ENCODE data around the gene IRF2BP2.

The IRF2BP2 gene

GRCh38 chr1:234632225-234632624 is 22.2 kb upstream of the IRF2BP2 start:
- FAIRE-seq = no peak
- DNase-seq (ENCODE audit: insufficient read length) = no peak
- no peak for TF ChIP-seq POLR2A (IDR thresholded peaks at IDR 0.05; ENCODE audit: low read depth, low read length)
- no peak for TF ChIP-seq TAF1 (IDR thresholded peaks at IDR 0.05; ENCODE audit: borderline replicate concordance, low read depth, low read length)
- TF ChIP-seq POLR2AphosphoS5 (IDR thresholded peaks at IDR 0.05; ENCODE audit: low read depth, low read length) = no peak

- no peak for TF ChIP-seq TAF1 (IDR thresholded peaks at IDR 0.05; ENCODE audit: borderline replicate concordance, low read depth, low read length)
- no peak for TF ChIP-seq POLR2AphosphoS5 (IDR thresholded peaks at IDR 0.05; ENCODE audit: low read depth, low read length)
- no peak for TF ChIP-seq POLR2A (IDR thresholded peaks at IDR 0.05; ENCODE audit: low read depth, low read length)
- DNase-seq (ENCODE audit: insufficient read length) (no peak), FAIRE-seq (no peak)
Measured at GRCh38 chr1:234631721-234632125, 21.7 kb upstream of the IRF2BP2 start.

GRCh38 chr1:234629026-234629425 is 19.0 kb upstream of the IRF2BP2 start:
- DNase-seq (ENCODE audit: insufficient read length) = no peak

GRCh38 chr1:234628089-234628488 is 18.1 kb upstream of the IRF2BP2 start:
- DNase-seq (ENCODE audit: insufficient read length) = no peak
- no peak for TF ChIP-seq TAF1 (IDR thresholded peaks at IDR 0.05; ENCODE audit: borderline replicate concordance, low read depth, low read length)
- no peak for TF ChIP-seq POLR2AphosphoS5 (IDR thresholded peaks at IDR 0.05; ENCODE audit: low read depth, low read length)
- TF ChIP-seq POLR2A (IDR thresholded peaks at IDR 0.05; ENCODE audit: low read depth, low read length) = no peak
- no peak for FAIRE-seq

More at GRCh38 chr1:234629026-234629425, 19.0 kb upstream of the IRF2BP2 start:
- TF ChIP-seq POLR2AphosphoS5 (IDR thresholded peaks at IDR 0.05; ENCODE audit: low read depth, low read length) = no peak
- no peak for TF ChIP-seq TAF1 (IDR thresholded peaks at IDR 0.05; ENCODE audit: borderline replicate concordance, low read depth, low read length)
- TF ChIP-seq POLR2A (IDR thresholded peaks at IDR 0.05; ENCODE audit: low read depth, low read length) = no peak
- no peak for FAIRE-seq

GRCh38 chr1:234627009-234627950 is 17.3 kb upstream of the IRF2BP2 start:
- DNase-seq (ENCODE audit: insufficient read length) (no peak), FAIRE-seq (no peak)
- TF ChIP-seq POLR2A (IDR thresholded peaks at IDR 0.05; ENCODE audit: low read depth, low read length) (no peak), POLR2AphosphoS5 (IDR thresholded peaks at IDR 0.05; ENCODE audit: low read depth, low read length) (no peak), TAF1 (IDR thresholded peaks at IDR 0.05; ENCODE audit: borderline replicate concordance, low read depth, low read length) (no peak)

GRCh38 chr1:234626391-234626790 is 16.4 kb upstream of the IRF2BP2 start:
- no peak for TF ChIP-seq TAF1 (IDR thresholded peaks at IDR 0.05; ENCODE audit: borderline replicate concordance, low read depth, low read length)
- no peak for TF ChIP-seq POLR2AphosphoS5 (IDR thresholded peaks at IDR 0.05; ENCODE audit: low read depth, low read length)
- no peak for TF ChIP-seq POLR2A (IDR thresholded peaks at IDR 0.05; ENCODE audit: low read depth, low read length)
- DNase-seq (ENCODE audit: insufficient read length) (no peak), FAIRE-seq (no peak)

GRCh38 chr1:234624724-234625117 is 14.7 kb upstream of the IRF2BP2 start:
- no peak for DNase-seq (ENCODE audit: insufficient read length)
- FAIRE-seq = no peak
- TF ChIP-seq POLR2A (IDR thresholded peaks at IDR 0.05; ENCODE audit: low read depth, low read length) = no peak
- TF ChIP-seq POLR2AphosphoS5 (IDR thresholded peaks at IDR 0.05; ENCODE audit: low read depth, low read length) = no peak
- TF ChIP-seq TAF1 (IDR thresholded peaks at IDR 0.05; ENCODE audit: borderline replicate concordance, low read depth, low read length) = no peak

GRCh38 chr1:234621657-234622335 is 11.8 kb upstream of the IRF2BP2 start:
- no peak for TF ChIP-seq TAF1 (IDR thresholded peaks at IDR 0.05; ENCODE audit: borderline replicate concordance, low read depth, low read length)
- TF ChIP-seq POLR2A (IDR thresholded peaks at IDR 0.05; ENCODE audit: low read depth, low read length) = no peak
- TF ChIP-seq POLR2AphosphoS5 (IDR thresholded peaks at IDR 0.05; ENCODE audit: low read depth, low read length) = no peak
- DNase-seq (ENCODE audit: insufficient read length) (no peak), FAIRE-seq (no peak)

- DNase-seq (ENCODE audit: insufficient read length) (no peak), FAIRE-seq (no peak)
- TF ChIP-seq POLR2AphosphoS5 (IDR thresholded peaks at IDR 0.05; ENCODE audit: low read depth, low read length) (no peak), POLR2A (IDR thresholded peaks at IDR 0.05; ENCODE audit: low read depth, low read length) (no peak), TAF1 (IDR thresholded peaks at IDR 0.05; ENCODE audit: borderline replicate concordance, low read depth, low read length) (no peak)
Measured at GRCh38 chr1:234621127-234621468, 11.1 kb upstream of the IRF2BP2 start.

- no peak for DNase-seq (ENCODE audit: insufficient read length)
Measured at GRCh38 chr1:234620272-234621126, 10.5 kb upstream of the IRF2BP2 start.

GRCh38 chr1:234619794-234620247 is 9.8 kb upstream of the IRF2BP2 start:
- TF ChIP-seq POLR2A (IDR thresholded peaks at IDR 0.05; ENCODE audit: low read depth, low read length) (no peak), TAF1 (IDR thresholded peaks at IDR 0.05; ENCODE audit: borderline replicate concordance, low read depth, low read length) (no peak), POLR2AphosphoS5 (IDR thresholded peaks at IDR 0.05; ENCODE audit: low read depth, low read length) (no peak)
- FAIRE-seq = no peak
- DNase-seq (ENCODE audit: insufficient read length) = no peak

More at GRCh38 chr1:234620272-234621126, 10.5 kb upstream of the IRF2BP2 start:
- TF ChIP-seq POLR2A (IDR thresholded peaks at IDR 0.05; ENCODE audit: low read depth, low read length) (no peak), POLR2AphosphoS5 (IDR thresholded peaks at IDR 0.05; ENCODE audit: low read depth, low read length) (no peak), TAF1 (IDR thresholded peaks at IDR 0.05; ENCODE audit: borderline replicate concordance, low read depth, low read length) (no peak)
- FAIRE-seq = no peak
